K562 (cell line): ENCODE measurements around the gene TESMIN.

ENCODE experiments used
- CHD1 ChIP-seq: fragments of 200-600 bp; sonication (generic); IDR thresholded peaks from one replicate; pipeline ENCODE4 v1.6.1; 2012; ENCODE audit warnings: mild to moderate bottlenecking, moderate library complexity, low read length, inconsistent platforms
- MEIS2 ChIP-seq: fragments of 450-650 bp; IDR thresholded peaks from 2 replicates; pipeline ENCODE4 v1.6.1; 2014; ENCODE audit warnings: mild to moderate bottlenecking; ENCODE audit not compliant: partially characterized antibody
- TAF1 ChIP-seq: IDR thresholded peaks from 2 replicates; pipeline ENCODE4 v1.6.1; 2011; ENCODE audit warnings: mild to moderate bottlenecking, low read length, moderate library complexity; ENCODE audit not compliant: insufficient read depth, control insufficient read depth, severe bottlenecking; ENCODE audit errors: extremely low read depth

DNA sequence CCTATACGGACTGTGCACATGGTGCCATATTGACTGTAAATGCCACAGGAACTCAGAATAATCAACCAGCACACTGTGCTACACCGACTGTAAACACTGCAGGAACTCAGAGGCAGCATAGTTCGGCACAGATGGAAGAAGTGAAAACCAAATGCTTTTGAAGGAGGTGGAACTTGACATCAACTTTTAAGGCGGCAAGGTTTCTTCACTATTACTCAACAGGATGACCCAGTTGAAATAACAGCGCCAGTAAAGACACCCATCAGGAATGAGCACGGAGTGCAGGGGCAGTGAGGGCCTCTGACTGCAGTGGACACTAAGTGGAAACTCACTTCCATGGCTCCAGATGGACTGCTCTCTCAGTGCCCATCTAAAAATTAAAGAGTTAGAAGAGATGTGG, 15.7 kb downstream of the TESMIN start:
- TF ChIP-seq CHD1 (no peak), TAF1 (no peak), MEIS2 (no peak)
